GM19351 (cell line): ENCODE data around the gene NAA35.
"Not testable (repeated sequence)": the region's sequence is repeated elsewhere in the genome, so short reads cannot be mapped to it uniquely, and the experiment has no call there.

ENCODE experiments used
- ATAC-seq: cut with Tn5 transposase; IDR thresholded peaks from one replicate; pipeline ENCODE4 v1.9.1; 2021; ENCODE audit warnings: mild to moderate bottlenecking, moderate library complexity; ENCODE audit not compliant: unreplicated experiment

NAA35 gene

DNA sequence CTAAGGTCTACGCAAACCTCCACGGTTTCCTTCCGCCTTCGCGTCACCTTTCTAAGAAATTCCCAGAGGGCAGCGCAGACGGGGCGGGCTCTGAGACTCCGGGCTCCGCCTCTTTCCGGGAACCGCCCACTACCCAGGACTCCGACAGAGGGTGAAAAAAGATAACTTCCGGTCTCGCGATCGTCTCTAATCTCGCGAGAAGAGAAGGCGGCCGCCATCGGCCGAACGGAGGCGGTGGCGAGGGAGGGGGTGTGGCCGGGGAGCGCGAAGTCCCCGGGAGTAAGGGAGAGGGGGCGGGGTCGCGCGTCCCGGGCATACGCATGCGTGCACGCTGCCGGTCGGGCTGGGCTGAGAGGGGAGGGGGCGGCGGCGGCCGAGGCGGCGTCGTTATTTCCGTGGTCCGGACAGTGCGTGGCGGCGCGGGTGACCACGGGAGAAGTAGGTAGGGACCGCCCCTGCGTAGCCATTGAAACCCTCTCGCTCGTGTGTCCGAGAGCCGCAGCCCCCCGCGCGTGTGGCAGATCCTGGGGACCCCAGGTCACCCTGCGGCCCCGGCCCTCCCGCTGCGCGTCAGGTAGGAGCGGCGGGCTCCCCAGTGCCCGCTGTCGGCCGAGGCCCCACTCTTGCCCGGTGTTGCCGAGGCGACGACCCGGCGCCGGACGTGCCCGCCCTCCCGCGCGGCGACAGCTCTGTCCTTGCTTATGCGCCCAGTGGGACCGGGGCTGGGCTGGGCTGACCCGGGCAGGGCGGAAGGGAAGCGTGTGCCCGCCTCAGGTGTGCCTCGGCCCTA, at the start of gene NAA35:
NAA35 (plus strand) TSS at position 315 of the 790 bp plus-strand sequence. CDS start 1,014 bp downstream, outside the sequence.
- ATAC-seq, result peak; percentile 84

- no peak for ATAC-seq
Measured at GRCh38 chr9:85892401-85892800, 48.5 kb upstream of the NAA35 start.

DNA sequence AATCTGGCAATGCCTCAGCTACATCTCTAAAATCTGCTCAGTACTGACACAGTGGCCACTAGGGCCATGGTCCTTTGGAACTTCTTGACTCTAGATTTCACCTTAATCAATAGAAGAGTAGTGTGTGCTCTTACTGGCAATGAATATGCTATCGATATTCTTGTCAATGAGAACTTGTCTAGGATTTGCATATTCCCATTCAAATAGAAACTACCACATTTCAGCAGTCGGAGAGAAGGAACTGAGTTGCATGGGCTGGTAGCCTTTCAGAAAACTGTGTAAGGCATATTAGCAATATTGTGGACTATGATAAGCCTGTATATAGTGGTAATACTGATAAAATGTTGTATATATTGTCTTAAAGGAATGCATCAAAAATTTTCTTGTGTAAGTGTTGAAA, 45.3 kb upstream of the NAA35 start:
- peak; percentile 64 for ATAC-seq

DNA sequence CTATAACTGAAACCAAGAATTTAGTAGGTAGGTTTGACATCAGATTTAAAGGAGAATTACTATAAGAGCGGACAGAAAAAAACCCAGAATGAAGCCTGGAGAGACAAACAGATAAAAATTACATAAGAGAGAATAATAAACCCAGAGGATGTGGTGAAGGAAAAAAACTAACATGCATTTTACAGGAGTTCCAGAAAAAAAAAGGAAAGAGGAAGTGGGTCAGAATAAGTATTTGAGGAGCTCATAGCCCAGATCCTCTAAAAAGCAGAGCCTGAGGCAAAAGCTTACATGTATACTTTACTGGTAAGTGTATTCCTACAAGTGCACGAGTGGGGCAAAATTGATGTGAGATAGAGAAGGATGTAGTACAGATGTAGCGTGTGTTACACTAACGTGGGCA, 43.1 kb upstream of the NAA35 start:
- ATAC-seq, result no peak

- ATAC-seq, result no peak
Measured at GRCh38 chr9:85898332-85898731, 42.6 kb upstream of the NAA35 start.

DNA sequence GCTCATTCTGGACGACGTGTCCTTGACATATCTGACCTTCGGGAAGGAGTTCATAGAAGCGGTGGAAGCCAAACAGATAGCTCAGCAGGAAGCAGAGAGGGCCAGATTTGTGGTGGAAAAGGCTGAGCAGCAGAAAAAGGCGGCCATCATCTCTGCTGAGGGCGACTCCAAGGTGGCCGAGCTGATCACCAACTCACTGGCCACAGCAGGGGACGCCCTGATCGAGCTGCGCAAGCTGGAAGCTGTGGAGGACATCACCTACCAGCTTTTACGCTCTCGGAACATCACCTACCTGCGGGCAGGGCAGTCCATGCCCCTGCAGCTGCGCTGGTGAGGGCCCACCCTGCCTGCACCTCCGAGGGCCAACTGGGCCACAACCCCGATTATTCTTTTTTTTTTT, 41.6 kb upstream of the NAA35 start:
- no peak for ATAC-seq

DNA sequence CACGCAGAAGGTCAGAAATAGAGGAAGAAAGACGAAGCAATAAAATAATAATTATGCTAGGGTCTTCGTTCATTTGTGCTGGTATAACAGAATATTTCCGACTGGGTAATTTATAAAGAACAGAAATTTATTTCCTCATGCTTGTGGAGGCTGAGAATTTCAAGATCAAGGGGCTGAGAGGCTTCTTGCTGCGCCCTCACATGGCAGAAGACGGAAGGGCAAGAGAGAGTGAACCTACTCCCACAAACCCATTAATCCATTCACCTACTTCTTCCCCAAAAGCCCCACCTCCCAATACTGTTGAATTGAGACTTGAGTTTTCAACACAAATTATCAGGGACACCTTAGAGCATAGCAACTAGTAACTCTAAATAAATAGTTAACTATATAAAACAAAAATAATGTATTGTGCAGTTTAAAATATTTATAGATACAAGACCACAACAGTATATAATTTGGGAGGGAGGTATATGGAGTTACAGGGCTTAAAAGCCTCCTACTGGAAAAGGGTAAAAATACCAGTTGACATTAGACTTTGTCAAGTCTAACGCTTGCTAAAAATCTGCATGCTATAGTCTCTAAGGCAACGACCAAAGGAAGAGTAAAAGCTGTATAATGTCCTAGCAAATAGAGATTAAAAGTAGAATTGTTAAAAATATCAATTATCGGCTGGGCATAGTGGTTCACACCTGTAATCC, 40.3 kb upstream of the NAA35 start:
- ATAC-seq, result peak; percentile 73

DNA sequence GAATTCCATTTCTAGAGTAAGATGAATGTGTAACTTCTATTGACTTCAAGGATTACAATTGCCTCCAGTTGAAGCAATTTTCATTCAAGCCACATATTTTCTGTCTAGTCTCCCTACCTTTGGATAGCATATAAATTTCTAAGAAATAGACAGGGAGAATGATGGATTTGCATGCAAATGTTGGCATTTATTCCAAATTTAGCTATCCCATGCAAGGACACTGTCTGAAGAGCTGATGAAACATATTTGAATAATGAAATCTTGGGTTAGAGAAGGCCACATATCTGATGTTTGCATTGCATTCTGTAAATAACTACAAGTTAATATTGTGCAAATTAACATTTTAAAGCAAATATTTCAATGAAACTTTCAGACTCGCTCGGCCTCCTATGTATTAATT, 36.0 kb upstream of the NAA35 start:
- no peak for ATAC-seq

GRCh38 chr9:85905957-85906356, 35.0 kb upstream of the NAA35 start:
- no peak for ATAC-seq

GRCh38 chr9:85909390-85909789, 31.6 kb upstream of the NAA35 start:
- no peak for ATAC-seq

GRCh38 chr9:85914108-85914507, 26.8 kb upstream of the NAA35 start:
- no peak for ATAC-seq

GRCh38 chr9:85917756-85918155, 23.2 kb upstream of the NAA35 start:
- ATAC-seq, result no peak

GRCh38 chr9:85925493-85925892, 15.5 kb upstream of the NAA35 start:
- no peak for ATAC-seq

- ATAC-seq, result no peak
Measured at GRCh38 chr9:85927076-85927475, 13.9 kb upstream of the NAA35 start.

- no peak for ATAC-seq
Measured at GRCh38 chr9:85931495-85931894, 9.5 kb upstream of the NAA35 start.

- ATAC-seq, result not testable (repeated sequence)
Measured at GRCh38 chr9:85935950-85936349, 5.0 kb upstream of the NAA35 start.

DNA sequence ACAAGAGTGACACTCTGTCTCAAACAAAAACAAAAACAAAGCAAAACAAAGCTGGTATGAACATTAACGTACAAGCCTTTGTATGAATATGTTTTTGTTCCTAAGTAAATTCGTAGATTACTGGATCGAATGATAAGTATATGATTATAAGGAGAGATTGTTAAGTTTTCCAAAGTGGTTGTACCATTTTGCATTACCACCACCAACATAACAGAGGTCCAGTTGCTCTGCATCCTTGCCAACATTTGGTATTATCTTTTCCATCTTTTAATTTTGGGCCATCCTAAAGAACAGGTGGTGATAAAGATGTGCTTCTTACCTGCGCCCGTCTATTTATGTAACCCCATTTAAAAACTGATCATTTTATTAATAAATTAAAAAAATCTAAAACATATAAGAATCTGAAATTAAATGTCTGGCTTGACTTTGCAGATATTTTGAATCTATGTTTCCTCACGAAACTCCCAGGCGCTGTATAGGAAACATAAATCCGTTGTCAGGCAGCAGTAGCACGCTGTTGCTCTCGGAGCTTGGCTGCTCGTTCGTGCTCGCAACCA, 593 bp upstream of the NAA35 start:
- no peak for ATAC-seq

DNA sequence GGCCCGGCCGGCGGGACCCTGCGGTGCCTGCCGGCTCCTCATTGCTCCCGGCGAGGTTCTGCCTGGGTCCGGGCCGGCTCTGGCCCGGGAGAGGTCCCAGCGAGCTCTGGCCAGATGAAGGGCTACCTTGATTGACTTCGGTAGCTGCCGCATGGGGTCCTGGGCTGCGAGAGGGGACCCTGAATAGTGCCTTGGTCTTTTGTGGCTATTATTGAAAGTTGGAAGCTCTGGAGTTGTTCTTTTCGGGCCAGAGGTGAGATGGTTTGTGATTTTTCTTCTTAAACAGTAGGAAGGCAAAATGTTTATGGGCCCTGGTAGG, 635 bp downstream of the NAA35 start:
- ATAC-seq, result no peak

DNA sequence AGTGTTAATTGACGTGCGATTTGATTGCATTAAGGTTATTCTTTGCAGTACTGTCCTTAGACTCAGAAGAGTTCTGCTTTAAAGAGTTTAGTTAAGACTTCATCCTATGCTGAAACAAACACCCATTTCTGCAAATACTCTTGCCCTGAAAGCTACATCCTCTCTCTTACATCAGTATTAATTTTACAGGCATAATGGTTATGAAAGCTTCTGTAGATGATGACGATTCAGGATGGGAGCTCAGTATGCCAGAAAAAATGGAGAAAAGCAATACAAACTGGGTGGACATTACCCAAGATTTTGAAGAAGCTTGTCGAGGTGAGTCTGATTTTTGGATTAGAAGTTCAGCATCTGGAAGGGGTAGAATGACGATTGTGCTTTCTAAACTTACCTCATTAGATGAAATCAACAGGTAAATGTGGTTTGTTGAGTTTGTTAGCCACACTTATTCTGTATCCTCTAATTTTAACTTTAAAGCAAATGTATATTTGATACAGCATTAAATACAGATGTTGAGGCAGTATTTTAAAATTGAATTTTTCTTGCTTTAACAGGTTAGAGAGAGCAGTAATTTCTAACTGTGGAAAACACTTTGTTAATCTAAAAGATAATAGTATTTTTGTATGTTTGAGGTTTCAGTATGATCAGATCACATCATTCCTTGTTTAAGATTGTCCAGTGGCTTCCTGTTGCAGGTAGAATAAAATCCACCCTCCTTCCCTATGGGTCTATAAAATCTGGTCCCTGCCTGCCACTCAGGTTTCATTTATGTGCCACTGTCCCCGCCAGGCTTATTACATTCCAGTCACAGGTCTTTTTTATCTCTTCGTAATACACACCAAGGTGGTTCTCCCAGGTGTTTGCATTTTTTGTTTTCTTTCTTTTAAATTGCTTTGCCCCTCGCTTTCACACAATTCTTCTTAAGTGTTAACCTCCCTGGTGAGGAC, 1.3 kb downstream of the NAA35 start:
- no peak for ATAC-seq

DNA sequence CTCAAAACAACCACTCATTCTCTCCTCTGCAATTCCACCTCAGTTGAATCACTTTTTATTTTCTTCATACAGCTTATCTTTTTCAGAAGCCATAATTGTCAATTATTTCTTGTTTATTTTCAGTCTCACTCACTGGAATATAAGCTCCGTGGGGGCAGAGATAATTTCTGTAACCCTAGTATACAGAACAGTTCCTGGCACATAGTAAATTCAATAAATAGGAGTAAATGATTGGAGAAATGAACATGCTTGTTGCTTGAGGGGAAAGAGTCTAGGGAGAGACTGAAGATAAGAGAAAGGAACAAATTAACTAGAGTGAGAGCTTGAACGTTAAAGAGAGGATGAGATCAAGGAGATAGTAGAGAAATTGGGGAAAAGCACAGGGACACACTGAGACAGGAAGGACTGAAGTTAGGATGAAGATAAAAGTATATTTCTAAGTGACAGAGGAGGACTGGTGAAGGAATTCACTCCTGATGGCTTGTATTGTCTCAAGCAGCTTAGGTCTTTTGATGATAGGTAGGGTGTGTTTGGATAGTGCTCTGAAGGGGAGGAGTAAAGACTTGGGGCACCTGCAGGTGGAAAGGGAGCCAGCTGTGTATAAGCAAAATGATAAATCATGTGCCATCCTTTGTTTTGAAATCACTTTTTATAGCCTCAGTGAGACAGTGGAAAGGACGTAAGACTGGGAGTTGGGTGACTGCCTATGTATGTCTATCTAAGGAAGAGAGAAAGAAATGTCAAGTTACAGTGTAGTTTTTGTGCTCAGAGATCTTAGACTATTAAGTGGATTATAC, 2.2 kb downstream of the NAA35 start:
- no peak for ATAC-seq
